WI38 (cell line): ENCODE data around the gene SH3RF1.

Experiments used
- H3K4me3 ChIP-seq: 2 replicates; pipeline ENCODE4 v1.5.1; 2011; ENCODE audit warnings: low read depth, mild to moderate bottlenecking, control low read depth, low read length
- CTCF ChIP-seq: IDR thresholded peaks from 2 replicates; pipeline ENCODE4 v1.5.1; 2012; ENCODE audit warnings: low read depth, mild to moderate bottlenecking, control low read depth, low read length

The SH3RF1 gene

GRCh38 chr4:169147191-169147590, 123.6 kb downstream of the SH3RF1 start:
- H3K4me3 ChIP-seq = no peak overlapping the region
- no peak for TF ChIP-seq CTCF

- TF ChIP-seq CTCF = no peak
- no peak overlapping the region for H3K4me3 ChIP-seq
Observed at GRCh38 chr4:169144061-169144600, 126.6 kb downstream of the SH3RF1 start.

GRCh38 chr4:169143335-169143734, 127.4 kb downstream of the SH3RF1 start:
- H3K4me3 ChIP-seq = no peak overlapping the region

GRCh38 chr4:169142906-169143305, 127.8 kb downstream of the SH3RF1 start:
- no peak overlapping the region for H3K4me3 ChIP-seq
- no peak for TF ChIP-seq CTCF

More at GRCh38 chr4:169143335-169143734, 127.4 kb downstream of the SH3RF1 start:
- TF ChIP-seq CTCF = no peak

- no peak overlapping the region for H3K4me3 ChIP-seq
- TF ChIP-seq CTCF = no peak
Observed at GRCh38 chr4:169142391-169142790, 128.4 kb downstream of the SH3RF1 start.

GRCh38 chr4:169139021-169139420, 131.7 kb downstream of the SH3RF1 start:
- no peak for TF ChIP-seq CTCF
- H3K4me3 ChIP-seq = no peak overlapping the region

- H3K4me3 ChIP-seq = no peak overlapping the region
- TF ChIP-seq CTCF = no peak
Observed at GRCh38 chr4:169137558-169137920, 133.2 kb downstream of the SH3RF1 start.
